ENCODE data around the gene USHBP1. TPM values are rescaled to one million over a fixed set of nuclear protein-coding genes. Genes with fewer than 3 reads are reported as not detected.

The USHBP1 gene
- total RNA-seq, 1 experiment from 2014 or later = 12.3 TPM

DNA sequence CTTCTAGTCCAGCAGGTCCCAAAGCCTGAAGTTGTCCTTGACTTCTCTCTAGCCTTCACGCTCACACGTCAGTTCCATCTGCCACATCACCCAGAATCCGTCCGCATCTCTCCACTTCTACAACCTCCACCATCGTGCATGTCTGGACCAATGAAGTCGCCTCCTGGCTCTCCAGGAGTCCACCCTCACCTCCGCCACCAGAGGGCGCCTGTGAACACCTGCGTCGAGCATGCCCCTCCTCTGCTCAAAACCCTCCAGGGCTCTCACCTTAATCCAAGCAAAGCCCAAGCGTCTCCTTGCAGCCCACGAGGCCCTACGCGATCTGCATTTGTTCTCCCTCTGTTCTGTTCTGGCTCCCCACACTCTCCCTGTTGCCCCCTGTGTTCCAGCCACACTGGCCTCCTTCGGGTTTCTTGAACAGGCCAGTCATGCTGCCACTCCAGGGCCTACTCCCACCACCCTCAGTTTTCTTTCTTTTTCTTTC is 3.7 kb downstream of the USHBP1 start (continued):
- TF ChIP-seq AFF4 (CRISPR knock-in tag; IDR thresholded peaks at IDR 0.05; ENCODE audit: borderline replicate concordance) (no peak), JAZF1 (CRISPR knock-in tag; IDR thresholded peaks at IDR 0.05) (no peak), ATF2 (CRISPR knock-in tag; IDR thresholded peaks at IDR 0.05; ENCODE audit: borderline replicate concordance, low read depth) (no peak)
- TF ChIP-seq, protein P1, sequence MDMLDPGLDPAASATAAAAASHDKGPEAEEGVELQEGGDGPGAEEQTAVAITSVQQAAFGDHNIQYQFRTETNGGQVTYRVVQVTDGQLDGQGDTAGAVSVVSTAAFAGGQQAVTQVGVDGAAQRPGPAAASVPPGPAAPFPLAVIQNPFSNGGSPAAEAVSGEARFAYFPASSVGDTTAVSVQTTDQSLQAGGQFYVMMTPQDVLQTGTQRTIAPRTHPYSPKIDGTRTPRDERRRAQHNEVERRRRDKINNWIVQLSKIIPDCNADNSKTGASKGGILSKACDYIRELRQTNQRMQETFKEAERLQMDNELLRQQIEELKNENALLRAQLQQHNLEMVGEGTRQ (CRISPR knock-in tag; IDR thresholded peaks at IDR 0.05) = no peak
- TF ChIP-seq, protein P2, sequence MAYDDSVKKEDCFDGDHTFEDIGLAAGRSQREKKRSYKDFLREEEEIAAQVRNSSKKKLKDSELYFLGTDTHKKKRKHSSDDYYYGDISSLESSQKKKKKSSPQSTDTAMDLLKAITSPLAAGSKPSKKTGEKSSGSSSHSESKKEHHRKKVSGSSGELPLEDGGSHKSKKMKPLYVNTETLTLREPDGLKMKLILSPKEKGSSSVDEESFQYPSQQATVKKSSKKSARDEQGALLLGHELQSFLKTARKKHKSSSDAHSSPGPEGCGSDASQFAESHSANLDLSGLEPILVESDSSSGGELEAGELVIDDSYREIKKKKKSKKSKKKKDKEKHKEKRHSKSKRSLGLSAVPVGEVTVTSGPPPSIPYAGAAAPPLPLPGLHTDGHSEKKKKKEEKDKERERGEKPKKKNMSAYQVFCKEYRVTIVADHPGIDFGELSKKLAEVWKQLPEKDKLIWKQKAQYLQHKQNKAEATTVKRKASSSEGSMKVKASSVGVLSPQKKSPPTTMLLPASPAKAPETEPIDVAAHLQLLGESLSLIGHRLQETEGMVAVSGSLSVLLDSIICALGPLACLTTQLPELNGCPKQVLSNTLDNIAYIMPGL (CRISPR knock-in tag; IDR thresholded peaks at IDR 0.05) = peak; percentile 26; the same call in 1 of the 2 replicates
- TF ChIP-seq, protein P3, sequence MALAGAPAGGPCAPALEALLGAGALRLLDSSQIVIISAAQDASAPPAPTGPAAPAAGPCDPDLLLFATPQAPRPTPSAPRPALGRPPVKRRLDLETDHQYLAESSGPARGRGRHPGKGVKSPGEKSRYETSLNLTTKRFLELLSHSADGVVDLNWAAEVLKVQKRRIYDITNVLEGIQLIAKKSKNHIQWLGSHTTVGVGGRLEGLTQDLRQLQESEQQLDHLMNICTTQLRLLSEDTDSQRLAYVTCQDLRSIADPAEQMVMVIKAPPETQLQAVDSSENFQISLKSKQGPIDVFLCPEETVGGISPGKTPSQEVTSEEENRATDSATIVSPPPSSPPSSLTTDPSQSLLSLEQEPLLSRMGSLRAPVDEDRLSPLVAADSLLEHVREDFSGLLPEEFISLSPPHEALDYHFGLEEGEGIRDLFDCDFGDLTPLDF (CRISPR knock-in tag; IDR thresholded peaks at IDR 0.05) = no peak

- peaks cover 39% of the 10 kb centered on the region for H3K36me3 Mint-ChIP-seq
- ChIA-PET CTCF (interaction anchor here (0.7 to 4.2 kb wide), 9 partner anchors 12 to 54 kb away, joined by 3 to 38 read pairs (median 4); partner anchors contain the start of genes ANKLE1, DDA1 and USE1), POLR2A (interaction anchor here (1.4 kb wide), 1 partner anchor 12 kb away, joined by 7 read pairs; no protein-coding TSS in a partner anchor)
- H3K27me3 Mint-ChIP-seq (ENCODE audit: low read depth) = peaks cover 7% of the 10 kb centered on the region
- H3K9me3 Mint-ChIP-seq = peaks cover 12% of the 10 kb centered on the region
- ATAC-seq (no peak), DNase-seq (ENCODE audit: low spot score) (no peak)
- H3K4me1 Mint-ChIP-seq = peaks cover 18% of the 10 kb centered on the region
- no peak overlapping the region for H3K4me3 Mint-ChIP-seq
- H3K27ac Mint-ChIP-seq = no peak overlapping the region
- TF ChIP-seq ZNF138 (CRISPR knock-in tag; conservative IDR thresholded peaks at IDR 0.05) = no peak
- TF ChIP-seq MLX (CRISPR knock-in tag; IDR thresholded peaks at IDR 0.05) = no peak
- no peak for TF ChIP-seq PRDM15 (CRISPR knock-in tag; IDR thresholded peaks at IDR 0.05)
- no peak for TF ChIP-seq NR2C2 (CRISPR knock-in tag; IDR thresholded peaks at IDR 0.05)
- TF ChIP-seq TCF7 (CRISPR knock-in tag; IDR thresholded peaks at IDR 0.05; ENCODE audit: low read depth) = no peak
- TF ChIP-seq OVOL2 (CRISPR knock-in tag; IDR thresholded peaks at IDR 0.05; ENCODE audit: borderline replicate concordance) = no peak
- no peak for TF ChIP-seq NFATC4 (CRISPR knock-in tag; IDR thresholded peaks at IDR 0.05)
- TF ChIP-seq NR3C1 (CRISPR knock-in tag; conservative IDR thresholded peaks at IDR 0.05; ENCODE audit: low read depth) = no peak
- no peak for TF ChIP-seq ETV6 (CRISPR knock-in tag; IDR thresholded peaks at IDR 0.05)
- no peak for TF ChIP-seq JAZF1 (CRISPR knock-in tag; IDR thresholded peaks at IDR 0.05)
- no peak for TF ChIP-seq ELF4 (CRISPR knock-in tag; IDR thresholded peaks at IDR 0.05; ENCODE audit: low read depth)
- no peak for TF ChIP-seq ZMAT4 (CRISPR knock-in tag; IDR thresholded peaks at IDR 0.05)
- no peak for TF ChIP-seq ZNF219 (CRISPR knock-in tag; IDR thresholded peaks at IDR 0.05; ENCODE audit: borderline replicate concordance)
Observed at GRCh38 chr19:17259934-17260333, 4.6 kb downstream of the USHBP1 start.

Measured in WTC11 (cell line).